NOMO-1 (cell line): ENCODE data around the gene WWC1.
"Not testable (repeated sequence)": the region's sequence is repeated elsewhere in the genome, so short reads cannot be mapped to it uniquely, and the experiment has no call there.

ENCODE experiments used
- DNase-seq, 2 experiments: peaks; one replicate each; lab custom pipeline; 2025; ENCODE audit not compliant: unreplicated experiment in 2 of 2; lab: John Stamatoyannopoulos, UW

WWC1 gene

GRCh38 chr5:168285696-168286095 lies 5.7 kb upstream of the WWC1 start:
- DNase-seq = no peak

GRCh38 chr5:168286386-168286785 lies 5.1 kb upstream of the WWC1 start:
- DNase-seq = no peak

GRCh38 chr5:168286863-168287262 lies 4.6 kb upstream of the WWC1 start:
- not testable (repeated sequence) for DNase-seq

GRCh38 chr5:168287362-168287761 lies 4.1 kb upstream of the WWC1 start:
- no peak for DNase-seq

GRCh38 chr5:168288349-168289245 lies 2.8 kb upstream of the WWC1 start:
- no peak for DNase-seq

GRCh38 chr5:168290902-168291341 lies 523 bp upstream of the WWC1 start:
- no peak for DNase-seq

- DNase-seq = no peak
Measured at GRCh38 chr5:168291964-168292785, 730 bp downstream of the WWC1 start.

- DNase-seq = no peak
Measured at GRCh38 chr5:168292786-168293696, 1.6 kb downstream of the WWC1 start.

- no peak for DNase-seq
Measured at GRCh38 chr5:168295574-168296201, 4.2 kb downstream of the WWC1 start.

- no peak for DNase-seq
Measured at GRCh38 chr5:168296682-168297081, 5.2 kb downstream of the WWC1 start.

- DNase-seq = no peak
Measured at GRCh38 chr5:168298949-168299348, 7.5 kb downstream of the WWC1 start.

GRCh38 chr5:168299372-168299771 lies 7.9 kb downstream of the WWC1 start:
- no peak for DNase-seq

- DNase-seq = no peak
Measured at GRCh38 chr5:168300326-168301182, 9.1 kb downstream of the WWC1 start.

- no peak for DNase-seq
Measured at GRCh38 chr5:168301593-168302390, 10.3 kb downstream of the WWC1 start.

- DNase-seq = no peak
Measured at GRCh38 chr5:168302785-168303184, 11.3 kb downstream of the WWC1 start.

- DNase-seq = no peak
Measured at GRCh38 chr5:168303393-168304025, 12.1 kb downstream of the WWC1 start.

GRCh38 chr5:168304349-168304748 lies 12.9 kb downstream of the WWC1 start:
- no peak for DNase-seq

- no peak for DNase-seq
Measured at GRCh38 chr5:168305281-168305680, 13.8 kb downstream of the WWC1 start.
